Femur (tissue), 1 donor: ENCODE results near the gene EFTUD2.

Experiments
- DNase-seq: peaks from one replicate; pipeline ENCODE4 v3.0.0-alpha.2; 2017

The EFTUD2 gene

GRCh38 chr17:44910231-44911106 lies 11.2 kb upstream of the EFTUD2 start:
- no peak for DNase-seq

- peak; percentile 32 for DNase-seq
Observed at GRCh38 chr17:44909681-44910144, 10.5 kb upstream of the EFTUD2 start.

GRCh38 chr17:44908761-44909326 lies 9.6 kb upstream of the EFTUD2 start:
- no peak for DNase-seq

GRCh38 chr17:44907729-44908470 lies 8.7 kb upstream of the EFTUD2 start:
- no peak for DNase-seq

- DNase-seq: peak; percentile 46
Observed at GRCh38 chr17:44906763-44907728, 7.8 kb upstream of the EFTUD2 start.

- peak; percentile 30 for DNase-seq
Observed at GRCh38 chr17:44906010-44906646, 6.9 kb upstream of the EFTUD2 start.

GRCh38 chr17:44905006-44906000 lies 6.1 kb upstream of the EFTUD2 start:
- no peak for DNase-seq

GRCh38 chr17:44904001-44904984 lies 5.0 kb upstream of the EFTUD2 start:
- no peak for DNase-seq

GRCh38 chr17:44903012-44903685 lies 3.9 kb upstream of the EFTUD2 start:
- DNase-seq: peak; percentile 26

GRCh38 chr17:44902135-44902760 lies 3.0 kb upstream of the EFTUD2 start:
- peak; percentile 18 for DNase-seq

GRCh38 chr17:44901411-44901921 lies 2.2 kb upstream of the EFTUD2 start:
- no peak for DNase-seq

- DNase-seq: peak; percentile 51
Observed at GRCh38 chr17:44900894-44901293, 1.6 kb upstream of the EFTUD2 start.

GRCh38 chr17:44898768-44899073 lies 524 bp downstream of the EFTUD2 start:
- peak; percentile 55 for DNase-seq

- DNase-seq: no peak
Observed at GRCh38 chr17:44894642-44895041, 4.6 kb downstream of the EFTUD2 start.

GRCh38 chr17:44892250-44892649 lies 7.0 kb downstream of the EFTUD2 start:
- no peak for DNase-seq

GRCh38 chr17:44889003-44889402 lies 10.2 kb downstream of the EFTUD2 start:
- no peak for DNase-seq

- DNase-seq: no peak
Observed at GRCh38 chr17:44887971-44888954, 11.0 kb downstream of the EFTUD2 start.
